Measurements from ENCODE around the gene CADPS2.

The CADPS2 gene

DNA sequence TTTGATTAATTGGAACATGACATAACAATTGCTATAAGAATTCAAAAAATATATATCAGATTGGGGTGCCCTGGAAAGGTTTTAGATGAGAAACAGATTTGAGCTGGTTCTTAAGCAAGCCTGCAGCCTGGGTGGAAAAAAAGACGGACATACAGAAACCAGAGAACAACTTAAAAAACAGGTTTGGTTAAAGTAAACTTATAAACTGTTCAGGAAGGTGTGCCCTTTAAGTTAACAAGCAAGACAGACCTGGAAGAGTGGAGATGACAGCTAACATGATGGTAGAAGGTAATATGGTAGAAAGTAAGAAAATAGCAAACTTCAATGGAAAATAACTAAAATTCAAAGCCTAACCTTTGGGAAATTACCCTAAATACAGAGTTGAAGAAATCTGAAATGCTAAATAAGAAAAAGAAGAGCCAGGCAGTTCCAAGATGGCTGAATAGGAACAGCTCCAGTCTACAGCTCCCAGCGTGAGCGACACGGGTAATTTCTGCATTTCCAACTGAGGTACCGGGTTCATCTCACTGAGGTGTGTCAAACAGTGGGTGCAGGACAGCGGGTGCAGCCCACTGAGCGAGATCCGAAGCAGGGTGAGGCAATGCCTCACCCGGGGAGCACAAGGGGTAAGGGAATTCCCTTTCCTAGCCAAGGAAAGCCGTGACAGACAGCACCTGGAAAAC, 52.2 kb downstream of the CADPS2 start:
- no peaks in the 10 kb centered on the region for H4K20me1 ChIP-seq (ENCODE audit: insufficient read depth, low read length, poor library complexity, severe bottlenecking)
- no peaks in the 10 kb centered on the region for H3K9me3 ChIP-seq (ENCODE audit: insufficient read depth, low read depth, low read length)
- no peaks in the 10 kb centered on the region for H3K27me3 ChIP-seq (ENCODE audit: insufficient read depth, low read length, poor library complexity, severe bottlenecking)
- no peaks in the 10 kb centered on the region for H3K79me2 ChIP-seq (ENCODE audit: insufficient read depth, low read length)
- H3K36me3 ChIP-seq (ENCODE audit: insufficient read depth, low read length) = no peaks in the 10 kb centered on the region
- 0 out of 2 replicates have a peak, but pooled peaks cover 4% of the 10 kb centered on the region for H3K9me2 ChIP-seq (replicated peaks; ENCODE audit: low read depth, low read length)
- H2AFZ ChIP-seq (ENCODE audit: low read length) = no peak overlapping the region
- TF ChIP-seq, protein P1, sequence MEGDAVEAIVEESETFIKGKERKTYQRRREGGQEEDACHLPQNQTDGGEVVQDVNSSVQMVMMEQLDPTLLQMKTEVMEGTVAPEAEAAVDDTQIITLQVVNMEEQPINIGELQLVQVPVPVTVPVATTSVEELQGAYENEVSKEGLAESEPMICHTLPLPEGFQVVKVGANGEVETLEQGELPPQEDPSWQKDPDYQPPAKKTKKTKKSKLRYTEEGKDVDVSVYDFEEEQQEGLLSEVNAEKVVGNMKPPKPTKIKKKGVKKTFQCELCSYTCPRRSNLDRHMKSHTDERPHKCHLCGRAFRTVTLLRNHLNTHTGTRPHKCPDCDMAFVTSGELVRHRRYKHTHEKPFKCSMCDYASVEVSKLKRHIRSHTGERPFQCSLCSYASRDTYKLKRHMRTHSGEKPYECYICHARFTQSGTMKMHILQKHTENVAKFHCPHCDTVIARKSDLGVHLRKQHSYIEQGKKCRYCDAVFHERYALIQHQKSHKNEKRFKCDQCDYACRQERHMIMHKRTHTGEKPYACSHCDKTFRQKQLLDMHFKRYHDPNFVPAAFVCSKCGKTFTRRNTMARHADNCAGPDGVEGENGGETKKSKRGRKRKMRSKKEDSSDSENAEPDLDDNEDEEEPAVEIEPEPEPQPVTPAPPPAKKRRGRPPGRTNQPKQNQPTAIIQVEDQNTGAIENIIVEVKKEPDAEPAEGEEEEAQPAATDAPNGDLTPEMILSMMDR (conservative IDR thresholded peaks at IDR 0.05; ENCODE audit: low read length) = no peak
- TF ChIP-seq EZH2phosphoT487 (IDR thresholded peaks at IDR 0.05; ENCODE audit: borderline replicate concordance) = no peak
- H3K4me2 ChIP-seq (ENCODE audit: low read depth, low read length, poor library complexity, severe bottlenecking) = no peak overlapping the region
- H3K4me1 ChIP-seq (ENCODE audit: insufficient read depth, low read length, poor library complexity, severe bottlenecking) = no peaks in the 10 kb centered on the region
- H3K4me3 ChIP-seq (ENCODE audit: low read length, poor library complexity, severe bottlenecking) = no peak overlapping the region
- H3F3A ChIP-seq (ENCODE audit: low read depth) = no peaks in the 10 kb centered on the region
- no peak overlapping the region for H3K9ac ChIP-seq (ENCODE audit: low read depth, low read length, poor library complexity, severe bottlenecking)

DNA sequence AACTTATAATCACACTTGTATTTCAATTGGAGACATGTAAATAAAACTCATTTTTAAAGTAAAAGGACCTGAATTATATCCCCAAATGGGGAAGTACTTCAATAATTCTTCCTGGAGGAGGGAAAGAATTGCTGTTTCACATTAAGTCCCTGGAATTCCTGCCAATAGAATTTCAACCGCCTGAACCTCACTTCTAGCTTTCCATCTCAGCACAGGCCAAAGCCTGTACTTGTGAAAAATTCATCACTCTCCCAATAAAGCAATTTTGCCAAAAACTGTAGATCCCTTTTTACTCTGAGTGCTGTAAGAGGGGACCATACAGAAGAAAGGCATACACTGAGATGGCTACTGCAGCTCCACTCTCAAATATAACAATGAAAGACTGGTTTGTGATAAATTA, 54.8 kb downstream of the CADPS2 start:
- H2AFZ ChIP-seq (ENCODE audit: low read length) = no peak overlapping the region
- H3K9me2 ChIP-seq (replicated peaks; ENCODE audit: low read depth, low read length) = 0 out of 2 replicates have a peak, but pooled peaks cover 4% of the 10 kb centered on the region
- H3F3A ChIP-seq (ENCODE audit: low read depth) = no peaks in the 10 kb centered on the region
- no peak overlapping the region for H3K4me2 ChIP-seq (ENCODE audit: low read depth, low read length, poor library complexity, severe bottlenecking)
- H3K9ac ChIP-seq (ENCODE audit: low read depth, low read length, poor library complexity, severe bottlenecking) = no peak overlapping the region
- H4K20me1 ChIP-seq (ENCODE audit: insufficient read depth, low read length, poor library complexity, severe bottlenecking) = no peaks in the 10 kb centered on the region
- no peaks in the 10 kb centered on the region for H3K9me3 ChIP-seq (ENCODE audit: insufficient read depth, low read depth, low read length)
- TF ChIP-seq EZH2phosphoT487 (IDR thresholded peaks at IDR 0.05; ENCODE audit: borderline replicate concordance) = no peak
- TF ChIP-seq, protein P1 (conservative IDR thresholded peaks at IDR 0.05; ENCODE audit: low read length) = no peak
- H3K79me2 ChIP-seq (ENCODE audit: insufficient read depth, low read length) = no peaks in the 10 kb centered on the region
- no peaks in the 10 kb centered on the region for H3K4me1 ChIP-seq (ENCODE audit: insufficient read depth, low read length, poor library complexity, severe bottlenecking)
- no peaks in the 10 kb centered on the region for H3K27me3 ChIP-seq (ENCODE audit: insufficient read depth, low read length, poor library complexity, severe bottlenecking)
- no peak overlapping the region for H3K4me3 ChIP-seq (ENCODE audit: low read length, poor library complexity, severe bottlenecking)
- H3K36me3 ChIP-seq (ENCODE audit: insufficient read depth, low read length) = no peaks in the 10 kb centered on the region

DNA sequence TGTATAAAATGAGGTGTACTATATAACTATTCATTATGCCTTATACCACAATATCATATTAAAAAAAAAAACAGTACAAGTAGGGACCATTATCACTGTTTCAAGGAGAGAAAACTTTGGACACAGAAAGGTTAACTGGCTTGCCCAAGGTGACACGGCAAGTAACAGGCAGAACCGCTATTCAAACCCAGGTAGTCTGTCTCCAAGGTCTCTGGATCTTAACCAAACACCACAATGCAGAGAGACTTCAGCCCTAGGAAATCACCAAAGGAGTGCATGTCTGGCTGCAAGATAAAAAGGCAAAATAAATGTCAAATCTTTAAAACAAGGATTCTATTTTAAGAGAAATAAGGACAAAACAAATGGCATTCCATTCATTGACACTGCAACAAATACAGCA, 56.3 kb downstream of the CADPS2 start:
- Histone ChIP-seq H4K20me1 (ENCODE audit: insufficient read depth, low read length, poor library complexity, severe bottlenecking) (no peaks in the 10 kb centered on the region), H3K27me3 (ENCODE audit: insufficient read depth, low read length, poor library complexity, severe bottlenecking) (no peaks in the 10 kb centered on the region), H2AFZ (ENCODE audit: low read length) (no peak overlapping the region), H3K4me1 (ENCODE audit: insufficient read depth, low read length, poor library complexity, severe bottlenecking) (no peaks in the 10 kb centered on the region), H3K79me2 (ENCODE audit: insufficient read depth, low read length) (no peaks in the 10 kb centered on the region), H3K36me3 (ENCODE audit: insufficient read depth, low read length) (no peaks in the 10 kb centered on the region), H3K9me3 (ENCODE audit: insufficient read depth, low read depth, low read length) (no peaks in the 10 kb centered on the region), H3K4me2 (ENCODE audit: low read depth, low read length, poor library complexity, severe bottlenecking) (no peak overlapping the region), H3K4me3 (ENCODE audit: low read length, poor library complexity, severe bottlenecking) (no peak overlapping the region), H3F3A (ENCODE audit: low read depth) (no peaks in the 10 kb centered on the region), H3K9me2 (replicated peaks; ENCODE audit: low read depth, low read length) (0 out of 2 replicates have a peak, but pooled peaks cover 4% of the 10 kb centered on the region), H3K9ac (ENCODE audit: low read depth, low read length, poor library complexity, severe bottlenecking) (no peak overlapping the region)
- TF ChIP-seq EZH2phosphoT487 (IDR thresholded peaks at IDR 0.05; ENCODE audit: borderline replicate concordance) = no peak
- TF ChIP-seq, protein P1 (conservative IDR thresholded peaks at IDR 0.05; ENCODE audit: low read length) = no peak

Measured in Loucy (cell line).